Astrocyte (in vitro differentiated cells and primary cell): ENCODE results near the gene IFNA4.

Source experiments
- EZH2 ChIP-seq: IDR thresholded peaks from 2 replicates; pipeline ENCODE4 v1.6.1; 2012; ENCODE audit warnings: mild to moderate bottlenecking, low read length, inconsistent platforms; ENCODE audit not compliant: insufficient read depth
- TF ChIP-seq, protein P1 (sequence below): IDR thresholded peaks from 2 replicates; pipeline ENCODE4 v1.5.1; 2011; ENCODE audit warnings: low read depth, mild to moderate bottlenecking, inconsistent platforms, low read length, moderate library complexity; ENCODE audit not compliant: insufficient read depth

DNA sequence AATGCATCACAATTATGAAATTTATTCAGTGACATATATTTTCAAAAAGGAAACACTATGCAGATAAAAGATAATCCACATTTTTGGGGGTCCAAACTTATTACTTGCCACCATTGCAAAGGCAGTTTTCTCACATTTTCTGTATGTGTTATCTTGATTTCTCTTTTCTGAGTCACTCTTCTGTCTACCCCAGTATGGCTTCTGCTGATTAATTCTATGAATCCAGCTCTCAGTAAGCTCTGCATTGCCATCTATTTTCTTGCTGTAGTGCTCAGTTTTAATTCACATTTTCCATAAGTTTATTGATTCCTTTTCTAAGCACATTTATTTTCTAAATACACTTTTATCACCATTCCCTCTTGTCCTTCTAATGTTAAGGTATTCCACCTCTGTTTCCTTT is 17.8 kb upstream of the IFNA4 start:
- TF ChIP-seq, protein P1, sequence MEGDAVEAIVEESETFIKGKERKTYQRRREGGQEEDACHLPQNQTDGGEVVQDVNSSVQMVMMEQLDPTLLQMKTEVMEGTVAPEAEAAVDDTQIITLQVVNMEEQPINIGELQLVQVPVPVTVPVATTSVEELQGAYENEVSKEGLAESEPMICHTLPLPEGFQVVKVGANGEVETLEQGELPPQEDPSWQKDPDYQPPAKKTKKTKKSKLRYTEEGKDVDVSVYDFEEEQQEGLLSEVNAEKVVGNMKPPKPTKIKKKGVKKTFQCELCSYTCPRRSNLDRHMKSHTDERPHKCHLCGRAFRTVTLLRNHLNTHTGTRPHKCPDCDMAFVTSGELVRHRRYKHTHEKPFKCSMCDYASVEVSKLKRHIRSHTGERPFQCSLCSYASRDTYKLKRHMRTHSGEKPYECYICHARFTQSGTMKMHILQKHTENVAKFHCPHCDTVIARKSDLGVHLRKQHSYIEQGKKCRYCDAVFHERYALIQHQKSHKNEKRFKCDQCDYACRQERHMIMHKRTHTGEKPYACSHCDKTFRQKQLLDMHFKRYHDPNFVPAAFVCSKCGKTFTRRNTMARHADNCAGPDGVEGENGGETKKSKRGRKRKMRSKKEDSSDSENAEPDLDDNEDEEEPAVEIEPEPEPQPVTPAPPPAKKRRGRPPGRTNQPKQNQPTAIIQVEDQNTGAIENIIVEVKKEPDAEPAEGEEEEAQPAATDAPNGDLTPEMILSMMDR = no peak
- TF ChIP-seq EZH2 = no peak
